Stimulated activated memory B cell treated with anti-CD40 and anti-IgM and Interleukin-4, amounts not matched to agents 10 μg/mL and 1 μg/mL and 100 μg/mL, for 72 hours (primary cell): Measurements from ENCODE around the gene VIPR2.
"Not testable (repeated sequence)": the region's sequence is repeated elsewhere in the genome, so short reads cannot be mapped to it uniquely, and the experiment has no call there.

ENCODE experiments used
- ATAC-seq: fragments of 150-1000 bp; cut with Tn5 transposase; 2 replicates; pipeline ENCODE4 v1.10.0; 2021
- H3K27ac Mint-ChIP-seq: one replicate; pipeline ENCODE4 v1.8.0; 2022; ENCODE audit warnings: mild to moderate bottlenecking, mixed read lengths
- H3K27me3 Mint-ChIP-seq: one replicate; pipeline ENCODE4 v1.8.0; 2022; ENCODE audit warnings: mixed read lengths
- H3K36me3 Mint-ChIP-seq: one replicate; pipeline ENCODE4 v1.8.0; 2022; ENCODE audit warnings: mixed read lengths
- H3K4me1 Mint-ChIP-seq: one replicate; pipeline ENCODE4 v1.8.0; 2022; ENCODE audit warnings: mixed read lengths
- H3K4me3 Mint-ChIP-seq: one replicate; pipeline ENCODE4 v1.8.0; 2022; ENCODE audit warnings: mild to moderate bottlenecking, moderate library complexity, mixed read lengths
- H3K9me3 Mint-ChIP-seq: one replicate; pipeline ENCODE4 v1.8.0; 2022; ENCODE audit warnings: mixed read lengths

Gene VIPR2

GRCh38 chr7:159112136-159113011, 32.3 kb downstream of the VIPR2 start:
- Mint-ChIP-seq H3K27ac (no peak overlapping the region), H3K4me3 (no peak overlapping the region), H3K9me3 (no peaks in the 10 kb centered on the region), H3K36me3 (no peaks in the 10 kb centered on the region), H3K4me1 (no peaks in the 10 kb centered on the region), H3K27me3 (peaks cover 7% of the 10 kb centered on the region)
- ATAC-seq = no peak

DNA sequence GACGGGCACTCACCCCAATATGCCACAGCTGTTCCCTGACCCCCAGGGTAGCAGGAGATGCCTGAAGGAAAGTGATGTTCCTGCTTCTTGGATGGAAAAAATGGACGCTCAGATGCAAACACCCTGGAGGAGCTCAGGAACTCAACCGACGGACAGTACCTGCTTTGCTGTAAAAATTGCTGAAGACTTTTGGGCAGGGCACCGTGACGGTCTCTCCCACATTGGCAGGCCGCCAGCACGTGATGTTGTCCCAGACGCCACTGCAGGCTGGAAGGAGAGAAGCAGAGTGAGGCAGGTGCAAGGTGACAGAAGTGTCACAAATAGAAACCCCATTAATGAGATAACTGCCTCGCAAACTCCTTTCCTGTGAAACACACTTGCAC, 35.0 kb downstream of the VIPR2 start:
- Mint-ChIP-seq H3K4me3 (no peak overlapping the region), H3K4me1 (no peaks in the 10 kb centered on the region), H3K27ac (no peak overlapping the region), H3K27me3 (peaks cover 31% of the 10 kb centered on the region), H3K36me3 (no peaks in the 10 kb centered on the region), H3K9me3 (no peaks in the 10 kb centered on the region)
- ATAC-seq = no peak

GRCh38 chr7:159108941-159109652, 35.6 kb downstream of the VIPR2 start:
- no peak for ATAC-seq
- Mint-ChIP-seq H3K9me3 (no peaks in the 10 kb centered on the region), H3K27ac (no peak overlapping the region), H3K36me3 (no peaks in the 10 kb centered on the region), H3K4me3 (no peak overlapping the region), H3K4me1 (no peaks in the 10 kb centered on the region), H3K27me3 (peaks cover 36% of the 10 kb centered on the region)

- Mint-ChIP-seq H3K27ac (no peak overlapping the region), H3K4me1 (no peaks in the 10 kb centered on the region), H3K36me3 (no peaks in the 10 kb centered on the region), H3K4me3 (no peak overlapping the region), H3K9me3 (no peaks in the 10 kb centered on the region), H3K27me3 (peaks cover 38% of the 10 kb centered on the region)
- no peak for ATAC-seq
These were observed 36.2 kb downstream of the VIPR2 start for GRCh38 chr7:159108491-159108890.

DNA sequence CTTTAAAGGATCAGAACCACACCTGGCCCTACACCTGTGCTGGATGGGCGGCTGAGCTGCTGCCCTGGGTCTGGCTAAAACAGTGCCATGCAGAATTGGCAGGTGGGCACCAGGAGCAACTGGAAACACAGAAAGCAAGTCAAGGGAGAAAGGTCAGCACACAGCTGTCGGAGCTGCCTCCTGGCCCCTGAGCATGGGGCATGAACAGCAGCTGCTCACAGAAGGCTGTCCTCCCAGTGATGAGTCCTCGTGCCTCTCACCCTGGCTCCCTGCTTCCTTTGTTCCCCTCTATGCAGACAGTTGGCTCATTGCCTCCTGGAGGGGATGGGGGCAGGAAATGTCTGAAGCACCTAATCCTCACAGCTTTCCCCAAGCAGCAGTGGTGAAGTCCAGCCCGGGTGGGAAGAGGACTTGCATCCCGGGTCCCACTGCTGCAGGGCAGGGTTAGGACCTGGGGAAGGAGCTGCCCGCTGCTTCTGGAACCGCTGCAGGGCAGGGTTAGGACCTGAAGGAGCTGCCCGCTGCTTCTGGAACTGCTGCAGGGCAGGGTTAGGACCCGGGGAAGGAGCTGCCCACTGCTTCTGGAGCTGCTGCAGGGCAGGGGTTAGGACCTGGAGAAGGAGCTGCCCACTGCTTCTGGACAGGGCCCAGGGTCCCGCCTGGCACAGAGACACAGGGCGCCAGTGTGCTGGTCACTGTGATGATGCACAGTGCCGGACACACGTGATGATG, 37.3 kb downstream of the VIPR2 start:
- Mint-ChIP-seq H3K27me3 (peaks cover 36% of the 10 kb centered on the region), H3K27ac (no peak overlapping the region), H3K36me3 (no peaks in the 10 kb centered on the region), H3K4me3 (no peak overlapping the region), H3K9me3 (no peaks in the 10 kb centered on the region), H3K4me1 (no peaks in the 10 kb centered on the region)
- no peak for ATAC-seq

GRCh38 chr7:159105832-159106811, 38.5 kb downstream of the VIPR2 start:
- Mint-ChIP-seq H3K36me3 (no peaks in the 10 kb centered on the region), H3K27ac (no peak overlapping the region)
- no peak for ATAC-seq

DNA sequence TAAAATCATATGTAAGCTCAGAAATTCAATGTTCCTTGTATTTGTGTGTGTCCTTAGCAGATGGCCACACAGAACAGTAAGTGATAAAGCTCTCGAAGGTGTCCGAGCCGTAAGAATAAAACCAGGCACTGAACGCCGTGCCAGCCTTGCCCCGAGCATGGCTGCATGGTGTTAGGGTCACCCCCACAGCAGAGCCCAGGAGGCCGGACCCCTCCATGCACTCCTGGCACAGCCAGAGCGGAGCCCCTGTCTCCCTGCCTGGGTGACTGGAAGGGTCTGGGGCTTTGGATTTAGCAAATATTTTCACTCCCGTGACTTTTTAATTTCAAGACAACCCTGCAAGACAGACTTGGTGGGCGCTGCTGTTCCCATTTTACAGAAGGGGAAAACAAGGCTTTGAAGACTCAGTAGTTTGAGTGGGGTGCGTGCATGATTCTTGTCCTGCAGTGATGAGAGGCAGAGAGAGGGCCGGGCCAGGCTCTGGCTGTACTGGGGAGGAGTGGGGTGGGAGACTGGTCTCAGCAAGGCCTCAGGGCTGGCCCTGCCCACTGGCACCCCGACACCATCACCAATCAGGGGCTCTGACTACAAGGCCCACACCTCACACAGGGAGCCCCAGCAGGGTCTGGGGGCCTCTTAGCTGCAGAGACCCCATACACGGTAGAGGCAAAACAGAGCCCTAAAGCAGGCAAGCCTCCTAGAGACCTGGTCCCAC, 39.4 kb downstream of the VIPR2 start:
- Mint-ChIP-seq H3K36me3 (no peaks in the 10 kb centered on the region), H3K9me3 (no peaks in the 10 kb centered on the region), H3K27me3 (peaks cover 31% of the 10 kb centered on the region), H3K27ac (no peak overlapping the region), H3K4me1 (no peaks in the 10 kb centered on the region), H3K4me3 (no peak overlapping the region)
- no peak for ATAC-seq

More at GRCh38 chr7:159105832-159106811, 38.5 kb downstream of the VIPR2 start:
- Mint-ChIP-seq H3K4me1 (no peaks in the 10 kb centered on the region), H3K27me3 (peaks cover 31% of the 10 kb centered on the region), H3K4me3 (no peak overlapping the region), H3K9me3 (no peaks in the 10 kb centered on the region)

- ATAC-seq = peak; percentile 37
- no peak overlapping the region for H3K4me3 Mint-ChIP-seq
- no peaks in the 10 kb centered on the region for H3K36me3 Mint-ChIP-seq
- H3K27me3 Mint-ChIP-seq = peaks cover 31% of the 10 kb centered on the region
- no peaks in the 10 kb centered on the region for H3K4me1 Mint-ChIP-seq
- no peaks in the 10 kb centered on the region for H3K9me3 Mint-ChIP-seq
- H3K27ac Mint-ChIP-seq = no peak overlapping the region
These were observed 40.3 kb downstream of the VIPR2 start for GRCh38 chr7:159104188-159104920.

GRCh38 chr7:159103382-159104187, 41.1 kb downstream of the VIPR2 start:
- ATAC-seq = no peak
- Mint-ChIP-seq H3K27ac (no peak overlapping the region), H3K9me3 (no peaks in the 10 kb centered on the region), H3K27me3 (peaks cover 31% of the 10 kb centered on the region), H3K4me3 (no peak overlapping the region), H3K36me3 (no peaks in the 10 kb centered on the region), H3K4me1 (no peaks in the 10 kb centered on the region)

- ATAC-seq = no peak
These were observed 41.8 kb downstream of the VIPR2 start for GRCh38 chr7:159102681-159103381.

GRCh38 chr7:159101661-159102091, 43.0 kb downstream of the VIPR2 start:
- ATAC-seq, H3K4me3 Mint-ChIP-seq, H3K4me1 Mint-ChIP-seq, H3K9me3 Mint-ChIP-seq, H3K36me3 Mint-ChIP-seq, H3K27ac Mint-ChIP-seq: not testable (repeated sequence)
- H3K27me3 Mint-ChIP-seq = peaks cover 24% of the 10 kb centered on the region

More at GRCh38 chr7:159102681-159103381, 41.8 kb downstream of the VIPR2 start:
- H3K36me3 Mint-ChIP-seq = no peaks in the 10 kb centered on the region
- H3K4me3 Mint-ChIP-seq = no peak overlapping the region
- H3K27me3 Mint-ChIP-seq = peaks cover 31% of the 10 kb centered on the region
- H3K4me1 Mint-ChIP-seq = no peaks in the 10 kb centered on the region
- no peak overlapping the region for H3K27ac Mint-ChIP-seq
- H3K9me3 Mint-ChIP-seq = no peaks in the 10 kb centered on the region

DNA sequence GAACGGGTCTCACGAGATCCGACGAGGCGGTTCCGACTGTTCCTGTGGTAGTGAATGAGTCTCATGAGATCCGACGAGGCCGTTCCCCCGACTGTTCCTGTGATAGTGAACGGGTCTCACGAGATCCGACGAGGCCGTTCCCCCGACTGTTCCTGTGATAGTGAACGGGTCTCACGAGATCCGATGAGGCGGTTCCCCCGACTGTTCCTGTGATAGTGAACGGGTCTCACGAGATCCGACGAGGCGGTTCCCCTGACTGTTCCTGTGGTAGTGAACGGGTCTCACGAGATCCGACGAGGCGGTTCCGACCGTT, 43.6 kb downstream of the VIPR2 start:
- peaks cover 17% of the 10 kb centered on the region for H3K27me3 Mint-ChIP-seq
- not testable (repeated sequence) for H3K36me3 Mint-ChIP-seq

More for the DNA sequence above, 43.6 kb downstream of the VIPR2 start:
- not testable (repeated sequence) for H3K27ac Mint-ChIP-seq, H3K4me1 Mint-ChIP-seq, H3K4me3 Mint-ChIP-seq, H3K9me3 Mint-ChIP-seq, ATAC-seq
